Liver (tissue), 9 donors: ENCODE data around the gene SLC39A12. TPM values are rescaled to one million over a fixed set of nuclear protein-coding genes. Genes with fewer than 3 reads are reported as not detected.

ENCODE experiments used
- DNase-seq: peaks from one replicate; pipeline ENCODE4 v3.0.0-alpha.2; 2017; ENCODE audit warnings: low spot score
- H3K27ac ChIP-seq, 2 donors: one replicate each; pipeline ENCODE4 v1.7.0; 2013; ENCODE audit warnings: inconsistent platforms in 2 of 2, low read length in 2 of 2, control low read depth in 1 of 2, low read depth in 1 of 2, mild to moderate bottlenecking in 1 of 2
- H3K27me3 ChIP-seq, 4 donors: one replicate each; pipeline versions ENCODE4 v1.6.1 to v1.7.0; 2013; ENCODE audit warnings: low read length in 3 of 4, inconsistent platforms in 1 of 4, mild to moderate bottlenecking in 1 of 4, moderate library complexity in 1 of 4; ENCODE audit not compliant: control insufficient read depth in 4 of 4, insufficient read depth in 4 of 4
- H3K36me3 ChIP-seq, 4 donors: one replicate each; pipeline versions ENCODE4 v1.6.1 to v1.7.0; 2013; ENCODE audit warnings: low read length in 3 of 4, mild to moderate bottlenecking in 3 of 4, low read depth in 1 of 4, moderate library complexity in 1 of 4; ENCODE audit not compliant: control insufficient read depth in 4 of 4, insufficient read depth in 3 of 4
- H3K4me1 ChIP-seq, 4 donors: one replicate each; pipeline versions ENCODE4 v1.6.1 to v1.7.0; 2013; ENCODE audit warnings: low read length in 3 of 4, mild to moderate bottlenecking in 3 of 4, moderate library complexity in 1 of 4; ENCODE audit not compliant: control insufficient read depth in 4 of 4, insufficient read depth in 4 of 4
- H3K4me3 ChIP-seq, 3 donors: one replicate each; pipeline versions ENCODE4 v1.6.1 to v1.7.0; 2013; ENCODE audit warnings: low read length in 3 of 3, control low read depth in 1 of 3, low read depth in 1 of 3, mild to moderate bottlenecking in 1 of 3
- H3K9ac ChIP-seq, 2 donors: one replicate each; pipeline ENCODE4 v1.7.0; 2013; ENCODE audit warnings: low read length in 2 of 2, mild to moderate bottlenecking in 2 of 2, moderate library complexity in 2 of 2, control low read depth in 1 of 2, low read depth in 1 of 2
- H3K9me3 ChIP-seq, 4 donors: one replicate each; pipeline versions ENCODE4 v1.6.1 to v1.7.0; 2013; ENCODE audit warnings: low read length in 3 of 4; ENCODE audit not compliant: control insufficient read depth in 4 of 4
- FOXA1 ChIP-seq: IDR thresholded peaks from 2 replicates; pipeline ENCODE4 v1.6.1; 2016; ENCODE audit warnings: antibody characterized with exemption
- GABPA ChIP-seq, 2 donors: IDR thresholded peaks in 1 of 2; conservative IDR thresholded peaks in 1 of 2; 2 replicates each; pipeline ENCODE4 v1.6.1; 2016; ENCODE audit warnings: antibody characterized with exemption in 2 of 2, mild to moderate bottlenecking in 1 of 2, moderate library complexity in 1 of 2
- HNF4G ChIP-seq: IDR thresholded peaks from 2 replicates; pipeline ENCODE4 v1.6.1; 2016; ENCODE audit warnings: antibody characterized with exemption
- JUND ChIP-seq, 2 donors: IDR thresholded peaks; 2 replicates each; pipeline ENCODE4 v1.6.1; 2016; ENCODE audit warnings: antibody characterized with exemption in 2 of 2
- RAD21 ChIP-seq, 2 donors: IDR thresholded peaks; 2 replicates each; pipeline ENCODE4 v1.6.1; 2016; ENCODE audit warnings: antibody characterized with exemption in 2 of 2, mild to moderate bottlenecking in 2 of 2
- RXRA ChIP-seq, 2 donors: IDR thresholded peaks; 2 replicates each; pipeline ENCODE4 v1.6.1; 2017 to 2018; ENCODE audit warnings: antibody characterized with exemption in 2 of 2, mild to moderate bottlenecking in 1 of 2
- SP1 ChIP-seq: IDR thresholded peaks from 2 replicates; pipeline ENCODE4 v1.6.1; 2018; ENCODE audit warnings: antibody characterized with exemption, mild to moderate bottlenecking
- TAF1 ChIP-seq: conservative IDR thresholded peaks from 2 replicates; pipeline ENCODE4 v1.6.1; 2016; ENCODE audit warnings: antibody characterized with exemption, mild to moderate bottlenecking
- YY1 ChIP-seq: IDR thresholded peaks from 2 replicates; pipeline ENCODE4 v1.6.1; 2016; ENCODE audit warnings: antibody characterized with exemption, mild to moderate bottlenecking
- WGBS: extraction: QIAGEN DNeasy Blood & Tissue Kit; methylation state at CpG from one replicate; pipeline ENCODE4 v1.1.7; 2013; 5-methylcytosine and 5-hydroxymethylcytosine counted together
- polyA plus RNA-seq, 2 donors: library from polyadenylated mRNA; stranded (reverse) in 1 of 2; unstranded in 1 of 2; fragments of 200-250 nt in 1 of 2; fragments of >200 nt in 1 of 2; fragmentation: Nextera tagmentation in 1 of 2; extraction: Ambion mirVana in 1 of 2; gene quantifications; one replicate each; pipeline versions ENCODE4 v1.2.1 to v1.2.3, GENCODE V29; 2013 to 2015
- total RNA-seq, 2 donors: library from RNA; depleted of rRNA; stranded (reverse); fragments of >200 nt; gene quantifications; one replicate each; pipeline ENCODE4 v1.2.3, GENCODE V29; 2014
- TF ChIP-seq, protein P1 (sequence below): fragments of 150-350 bp; IDR thresholded peaks from 2 replicates; pipeline ENCODE4 v1.5.1; 2017; ENCODE audit warnings: improper control_type of control experiment, low read depth, low read length; ENCODE audit not compliant: missing input control
- TF ChIP-seq, protein P2 (sequence below): IDR thresholded peaks from 2 replicates; pipeline ENCODE4 v1.6.1; 2016; ENCODE audit warnings: antibody characterized with exemption
- TF ChIP-seq, protein P3 (sequence below): IDR thresholded peaks from 2 replicates; pipeline ENCODE4 v1.6.1; 2016; ENCODE audit warnings: antibody characterized with exemption
- donor health status: healthy.
- donor health status: healthy.
- donor health status: healthy.
- donor health status: healthy.
- donor health status: healthy.

SLC39A12 gene
- total and polyA plus RNA-seq, 4 donors, result 0.05 to 0.08 TPM; not detected in 2

DNA sequence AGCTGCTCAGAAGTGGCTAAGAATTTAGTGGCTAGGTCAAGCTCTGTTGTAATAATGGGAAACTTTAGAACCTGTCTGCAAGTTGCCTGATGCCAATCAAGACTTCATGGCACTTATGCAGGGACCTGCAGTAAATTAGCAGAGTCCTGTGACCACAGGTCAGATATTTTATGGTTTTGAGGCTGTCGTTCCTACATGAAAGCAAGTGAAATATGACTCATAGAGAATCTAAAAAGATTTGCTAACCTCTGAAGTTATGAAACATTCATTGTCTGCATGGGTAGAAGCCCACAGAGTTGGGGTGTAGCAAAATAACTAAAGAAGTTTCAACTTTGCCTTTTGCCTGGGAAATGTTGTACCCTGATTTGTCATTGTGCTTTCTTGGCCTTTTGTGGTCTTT lies 32.3 kb downstream of the SLC39A12 start:
- no peak overlapping the region for H3K4me3 ChIP-seq
- WGBS, result 46% methylated on average over 1 of the region's 1 CpG

DNA sequence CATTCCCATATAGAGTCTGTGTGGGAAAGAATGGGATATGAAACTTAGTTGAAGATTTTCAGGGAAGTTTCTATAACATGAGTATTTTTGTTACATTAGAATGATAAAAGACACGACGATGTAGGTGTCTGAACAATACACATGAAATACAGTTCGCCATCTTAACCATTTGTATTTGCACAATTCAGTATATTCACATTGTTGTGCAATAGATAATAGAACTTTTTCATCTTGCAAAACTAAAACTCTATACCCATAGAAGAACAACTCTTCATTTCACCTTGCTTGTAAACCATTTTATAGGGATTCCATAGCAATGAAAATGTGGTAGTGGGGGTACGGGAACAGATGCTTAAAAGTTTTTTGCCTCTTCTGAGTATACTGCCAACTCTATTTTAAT lies 32.8 kb downstream of the SLC39A12 start:
- no peaks in the 10 kb centered on the region for H3K9me3 ChIP-seq
- H3K36me3 ChIP-seq, result no peaks in the 10 kb centered on the region
- H3K4me1 ChIP-seq, result no peaks in the 10 kb centered on the region
- TF ChIP-seq YY1, result no peak
- no peak for TF ChIP-seq SP1
- TF ChIP-seq, protein P1, sequence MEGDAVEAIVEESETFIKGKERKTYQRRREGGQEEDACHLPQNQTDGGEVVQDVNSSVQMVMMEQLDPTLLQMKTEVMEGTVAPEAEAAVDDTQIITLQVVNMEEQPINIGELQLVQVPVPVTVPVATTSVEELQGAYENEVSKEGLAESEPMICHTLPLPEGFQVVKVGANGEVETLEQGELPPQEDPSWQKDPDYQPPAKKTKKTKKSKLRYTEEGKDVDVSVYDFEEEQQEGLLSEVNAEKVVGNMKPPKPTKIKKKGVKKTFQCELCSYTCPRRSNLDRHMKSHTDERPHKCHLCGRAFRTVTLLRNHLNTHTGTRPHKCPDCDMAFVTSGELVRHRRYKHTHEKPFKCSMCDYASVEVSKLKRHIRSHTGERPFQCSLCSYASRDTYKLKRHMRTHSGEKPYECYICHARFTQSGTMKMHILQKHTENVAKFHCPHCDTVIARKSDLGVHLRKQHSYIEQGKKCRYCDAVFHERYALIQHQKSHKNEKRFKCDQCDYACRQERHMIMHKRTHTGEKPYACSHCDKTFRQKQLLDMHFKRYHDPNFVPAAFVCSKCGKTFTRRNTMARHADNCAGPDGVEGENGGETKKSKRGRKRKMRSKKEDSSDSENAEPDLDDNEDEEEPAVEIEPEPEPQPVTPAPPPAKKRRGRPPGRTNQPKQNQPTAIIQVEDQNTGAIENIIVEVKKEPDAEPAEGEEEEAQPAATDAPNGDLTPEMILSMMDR, result no peak
- no peak for TF ChIP-seq HNF4G
- TF ChIP-seq, protein P2, sequence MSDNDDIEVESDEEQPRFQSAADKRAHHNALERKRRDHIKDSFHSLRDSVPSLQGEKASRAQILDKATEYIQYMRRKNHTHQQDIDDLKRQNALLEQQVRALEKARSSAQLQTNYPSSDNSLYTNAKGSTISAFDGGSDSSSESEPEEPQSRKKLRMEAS, result no peak
- no peak for TF ChIP-seq RXRA (IDR thresholded peaks at IDR 0.05)
- no peak for TF ChIP-seq FOXA1
- TF ChIP-seq, protein P3, sequence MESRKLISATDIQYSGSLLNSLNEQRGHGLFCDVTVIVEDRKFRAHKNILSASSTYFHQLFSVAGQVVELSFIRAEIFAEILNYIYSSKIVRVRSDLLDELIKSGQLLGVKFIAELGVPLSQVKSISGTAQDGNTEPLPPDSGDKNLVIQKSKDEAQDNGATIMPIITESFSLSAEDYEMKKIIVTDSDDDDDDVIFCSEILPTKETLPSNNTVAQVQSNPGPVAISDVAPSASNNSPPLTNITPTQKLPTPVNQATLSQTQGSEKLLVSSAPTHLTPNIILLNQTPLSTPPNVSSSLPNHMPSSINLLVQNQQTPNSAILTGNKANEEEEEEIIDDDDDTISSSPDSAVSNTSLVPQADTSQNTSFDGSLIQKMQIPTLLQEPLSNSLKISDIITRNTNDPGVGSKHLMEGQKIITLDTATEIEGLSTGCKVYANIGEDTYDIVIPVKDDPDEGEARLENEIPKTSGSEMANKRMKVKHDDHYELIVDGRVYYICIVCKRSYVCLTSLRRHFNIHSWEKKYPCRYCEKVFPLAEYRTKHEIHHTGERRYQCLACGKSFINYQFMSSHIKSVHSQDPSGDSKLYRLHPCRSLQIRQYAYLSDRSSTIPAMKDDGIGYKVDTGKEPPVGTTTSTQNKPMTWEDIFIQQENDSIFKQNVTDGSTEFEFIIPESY, result no peak
- TF ChIP-seq GABPA (IDR thresholded peaks at IDR 0.05 in 1 of 2, conservative IDR thresholded peaks at IDR 0.05 in 1 of 2), result no peak
- no peak overlapping the region for H3K4me3 ChIP-seq
- H3K27ac ChIP-seq, result no peak overlapping the region
- WGBS, result 81% methylated on average over 4 of the region's 4 CpGs
- H3K9ac ChIP-seq, result no peak overlapping the region
- H3K27me3 ChIP-seq, result no peaks in the 10 kb centered on the region
- no peak for DNase-seq

More for the DNA sequence above, 32.3 kb downstream of the SLC39A12 start:
- Histone ChIP-seq H3K9me3 (no peaks in the 10 kb centered on the region), H3K36me3 (no peaks in the 10 kb centered on the region), H3K4me1 (no peaks in the 10 kb centered on the region), H3K27ac (no peak overlapping the region), H3K9ac (no peak overlapping the region), H3K27me3 (no peaks in the 10 kb centered on the region)
- TF ChIP-seq RXRA (IDR thresholded peaks at IDR 0.05) (no peak), RAD21 (IDR thresholded peaks at IDR 0.05) (no peak), GABPA (IDR thresholded peaks at IDR 0.05 in 1 of 2, conservative IDR thresholded peaks at IDR 0.05 in 1 of 2) (no peak), JUND (IDR thresholded peaks at IDR 0.05) (no peak), TAF1 (no peak), SP1 (no peak)
- TF ChIP-seq, protein P1, result no peak
- no peak for DNase-seq
